Stomach (tissue), 4 donors: ENCODE measurements around the gene ULK3.

Experiments
- CTCF ChIP-seq, 7 experiments: fragments of 450-650 bp in 4 of 7; fragments of 200-600 bp in 3 of 7; sonication (generic) in 3 of 7; IDR thresholded peaks; one replicate each; pipeline ENCODE4 v1.5.1; 2016 to 2019; ENCODE audit warnings: antibody characterized with exemption in 7 of 7, control low read depth in 2 of 7, mild to moderate bottlenecking in 1 of 7
- POLR2AphosphoS5 ChIP-seq, 3 donors: sonication (generic); formaldehyde crosslinking; IDR thresholded peaks; one replicate each; pipeline ENCODE4 v1.6.1; 2016; ENCODE audit warnings: antibody characterized with exemption in 3 of 3

GRCh38 chr15:74791667-74792066 lies 51.3 kb downstream of the ULK3 start:
- TF ChIP-seq POLR2AphosphoS5 (IDR thresholded peaks at IDR 0.05), result no peak
- no peak for TF ChIP-seq CTCF (IDR thresholded peaks at IDR 0.05)
